Effector CD8-positive, alpha-beta T cell (primary cell): ENCODE measurements around the gene CNGA4.
"Not testable (repeated sequence)": the region's sequence is repeated elsewhere in the genome, so short reads cannot be mapped to it uniquely, and the experiment has no call there.

Experiments used
- DNase-seq: peaks from one replicate; lab custom pipeline; 2025; lab: John Stamatoyannopoulos, UW

The CNGA4 gene

DNA sequence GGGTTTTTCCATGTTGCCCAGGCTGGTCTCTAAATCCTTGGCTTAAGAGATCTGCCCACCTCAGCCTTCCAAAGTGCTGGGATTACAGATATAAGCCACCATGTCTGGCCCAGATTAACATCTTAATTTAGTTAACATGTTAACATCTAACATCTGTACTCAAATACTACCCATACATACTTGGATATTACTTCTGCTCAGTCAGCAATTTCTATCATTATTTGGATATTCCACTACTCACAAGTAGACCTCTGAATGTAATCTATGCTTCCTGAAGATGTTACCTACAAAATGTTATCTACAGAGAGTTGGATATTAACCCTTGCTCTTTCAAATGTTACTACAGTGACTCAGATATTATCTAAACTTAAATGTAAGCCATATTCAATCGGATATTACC, 24.8 kb downstream of the CNGA4 start:
- DNase-seq, result no peak

DNA sequence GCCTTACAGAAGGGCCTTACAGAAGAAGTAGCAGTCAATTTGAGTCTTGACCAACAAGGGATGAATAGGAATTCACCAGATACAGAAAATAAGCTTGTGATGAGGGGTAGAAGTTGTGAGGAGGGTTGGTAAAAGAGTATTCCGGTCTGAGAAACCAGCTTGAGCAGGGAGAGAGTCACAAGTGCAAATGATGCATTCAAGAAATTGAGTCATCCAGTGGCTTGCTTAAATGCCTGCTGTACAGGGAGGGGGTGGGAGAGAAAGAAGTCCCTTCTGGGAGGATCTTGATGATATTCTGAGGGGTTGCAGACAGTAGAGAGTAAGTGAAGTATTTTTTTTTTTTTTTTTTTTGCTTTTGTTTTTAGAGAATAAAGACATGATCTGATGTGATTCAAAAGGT, 29.9 kb downstream of the CNGA4 start:
- no peak for DNase-seq

DNA sequence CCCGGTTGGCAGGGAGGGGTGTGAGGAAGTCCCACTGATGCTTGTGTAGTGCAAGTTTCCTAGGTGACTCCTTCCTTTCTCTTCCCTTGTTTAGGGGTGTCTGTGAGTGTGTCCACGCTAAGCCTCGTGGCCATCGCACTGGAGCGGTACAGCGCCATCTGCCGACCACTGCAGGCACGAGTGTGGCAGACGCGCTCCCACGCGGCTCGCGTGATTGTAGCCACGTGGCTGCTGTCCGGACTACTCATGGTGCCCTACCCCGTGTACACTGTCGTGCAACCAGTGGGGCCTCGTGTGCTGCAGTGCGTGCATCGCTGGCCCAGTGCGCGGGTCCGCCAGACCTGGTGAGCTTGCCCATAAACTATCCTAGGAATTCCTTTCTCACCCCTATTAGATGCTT, 31.1 kb downstream of the CNGA4 start:
- DNase-seq, result no peak

DNA sequence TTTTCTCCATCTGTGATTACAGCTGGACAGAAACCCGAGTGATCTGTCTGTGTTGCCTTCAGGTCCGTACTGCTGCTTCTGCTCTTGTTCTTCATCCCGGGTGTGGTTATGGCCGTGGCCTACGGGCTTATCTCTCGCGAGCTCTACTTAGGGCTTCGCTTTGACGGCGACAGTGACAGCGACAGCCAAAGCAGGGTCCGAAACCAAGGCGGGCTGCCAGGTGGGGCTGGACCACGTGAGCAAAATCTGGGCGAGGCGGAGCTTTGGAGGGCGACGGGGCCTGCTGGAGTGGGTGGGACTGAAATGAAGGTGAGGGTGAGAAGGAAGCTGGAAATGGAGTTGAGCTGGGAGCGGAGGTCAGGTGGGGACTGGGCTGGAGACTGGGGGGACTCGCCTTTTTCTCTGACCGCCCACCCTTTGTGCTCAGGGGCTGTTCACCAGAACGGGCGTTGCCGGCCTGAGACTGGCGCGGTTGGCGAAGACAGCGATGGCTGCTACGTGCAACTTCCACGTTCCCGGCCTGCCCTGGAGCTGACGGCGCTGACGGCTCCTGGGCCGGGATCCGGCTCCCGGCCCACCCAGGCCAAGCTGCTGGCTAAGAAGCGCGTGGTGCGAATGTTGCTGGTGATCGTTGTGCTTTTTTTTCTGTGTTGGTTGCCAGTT, 31.8 kb downstream of the CNGA4 start:
- DNase-seq, result no peak

DNA sequence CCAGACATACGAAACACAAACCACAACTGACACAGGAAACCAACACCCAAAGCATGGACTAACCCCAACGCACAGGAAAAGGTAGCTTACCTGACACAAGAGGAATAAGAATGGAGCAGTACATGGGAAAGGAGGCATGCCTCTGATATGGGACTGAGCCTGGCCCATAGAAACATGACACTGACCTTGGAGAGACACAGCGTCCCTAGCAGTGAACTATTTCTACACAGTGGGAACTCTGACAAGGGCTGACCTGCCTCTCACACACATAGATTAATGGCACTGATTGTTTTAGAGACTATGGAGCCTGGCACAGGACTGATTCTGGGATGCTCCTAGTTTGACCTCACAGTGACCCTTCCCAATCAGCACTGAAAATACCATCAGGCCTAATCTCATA, 32.7 kb downstream of the CNGA4 start:
- DNase-seq, result no peak

DNA sequence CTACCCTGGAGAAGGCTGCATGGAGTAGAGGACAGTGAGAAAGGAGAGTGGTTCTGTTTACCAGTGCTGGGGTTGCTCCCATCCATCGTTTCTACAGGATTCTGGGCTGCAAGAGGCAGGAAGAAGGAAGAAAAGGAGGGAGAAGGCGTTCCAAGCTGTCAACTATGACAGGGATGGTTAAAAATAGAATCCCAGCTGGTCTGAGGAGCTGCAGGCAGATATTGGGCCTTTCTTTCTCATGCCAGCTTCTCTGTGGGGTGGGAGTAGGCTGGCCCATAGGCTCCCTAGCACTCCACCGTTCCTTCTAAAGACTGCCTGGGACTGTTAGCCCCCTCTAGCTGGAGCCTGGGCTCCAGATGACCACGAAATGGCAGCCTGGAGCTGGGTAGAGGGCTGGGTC, 34.3 kb downstream of the CNGA4 start:
- DNase-seq, result no peak

DNA sequence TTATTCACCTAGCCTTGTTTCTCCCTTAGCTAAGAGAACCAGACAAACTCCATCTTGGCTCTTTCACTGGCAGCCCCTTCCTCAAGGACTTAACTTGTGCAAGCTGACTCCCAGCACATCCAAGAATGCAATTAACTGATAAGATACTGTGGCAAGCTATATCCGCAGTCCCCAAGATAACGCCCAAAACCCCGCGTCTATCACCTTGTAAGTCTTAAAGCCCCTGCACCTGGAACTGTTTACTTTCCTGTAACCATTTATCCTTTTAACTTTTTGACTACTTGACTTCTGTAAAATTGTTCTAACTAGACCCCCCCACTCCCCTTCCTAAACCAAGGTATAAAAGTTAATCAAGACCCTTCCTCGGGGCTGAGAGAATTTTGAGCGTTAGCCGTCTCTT, 41.9 kb downstream of the CNGA4 start:
- DNase-seq, result not testable (repeated sequence)

DNA sequence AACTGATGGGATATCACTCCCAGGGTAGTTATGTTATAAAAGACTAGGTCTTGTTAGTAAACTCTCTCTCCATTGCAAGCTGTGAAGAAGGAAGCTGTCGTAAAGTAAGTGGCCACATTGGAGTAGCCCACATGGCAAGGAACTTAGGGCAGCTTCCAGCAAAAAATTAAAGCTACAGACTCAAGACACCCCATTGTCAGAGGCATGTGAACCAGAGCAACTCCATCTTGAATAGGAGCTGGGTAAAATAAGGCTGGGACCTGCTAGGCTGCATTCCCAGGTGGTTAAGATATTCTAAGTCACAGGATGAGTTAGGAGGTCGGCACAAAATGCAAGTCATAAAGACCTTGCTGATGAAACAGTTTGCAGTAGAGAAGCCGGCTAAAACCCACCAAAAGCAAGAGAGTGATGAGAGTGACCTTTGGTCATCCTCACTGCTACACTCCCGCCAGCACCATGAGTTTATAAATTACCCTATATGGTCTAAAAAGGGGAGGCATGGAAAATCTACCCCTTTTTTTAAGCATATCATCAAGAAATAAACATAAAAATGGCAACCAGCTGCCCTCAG, 44.6 kb downstream of the CNGA4 start:
- DNase-seq, result no peak

DNA sequence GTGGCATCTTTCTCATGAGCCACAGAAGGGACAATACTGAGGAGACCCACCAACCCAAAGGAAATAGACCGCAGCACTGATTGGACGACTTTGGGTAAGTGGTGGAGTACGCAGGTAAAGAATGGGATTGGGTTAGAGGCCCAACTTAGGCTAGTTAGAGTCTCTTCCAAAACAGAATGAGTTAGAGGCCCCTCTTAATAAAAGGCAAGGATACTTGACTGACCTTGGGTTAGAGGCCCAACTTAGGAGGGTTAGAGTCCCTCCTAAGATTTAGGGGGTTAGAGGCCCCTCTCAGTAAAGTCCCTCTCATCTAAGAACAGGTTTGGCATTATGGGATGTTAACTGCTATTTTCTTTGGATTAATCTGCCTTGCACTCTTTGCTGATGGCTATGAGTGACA, 45.4 kb downstream of the CNGA4 start:
- DNase-seq, result no peak

DNA sequence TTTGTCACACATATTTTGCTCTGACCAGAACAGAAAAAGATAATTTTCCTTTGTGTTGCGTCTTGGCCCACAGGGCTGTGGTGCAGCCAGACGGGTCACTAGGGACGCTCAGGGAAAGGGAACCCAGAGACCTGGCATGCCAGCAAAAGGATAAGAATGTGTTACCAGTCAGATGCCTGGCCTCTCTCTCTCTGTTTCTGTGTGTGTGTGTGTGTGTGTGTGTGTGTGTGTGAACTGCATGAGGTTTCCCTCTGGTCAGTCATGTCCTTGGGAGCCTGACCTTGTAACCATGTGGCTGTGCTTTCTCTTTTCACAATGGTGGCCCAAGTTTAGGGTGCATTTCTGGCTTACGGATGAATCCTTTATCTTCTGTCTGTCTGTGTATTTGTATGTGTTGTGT, 46.1 kb downstream of the CNGA4 start:
- no peak for DNase-seq
